Endodermal cell (in vitro differentiated cells): ENCODE data around the gene ZNF556. TPM values are rescaled to one million over a fixed set of nuclear protein-coding genes. Genes with fewer than 3 reads are reported as not detected.

Source experiments
- DNase-seq: peaks from one replicate; pipeline ENCODE4 v3.0.0-alpha.2; 2017
- H3K27ac ChIP-seq: 2 replicates; pipeline ENCODE4 v1.5.1; 2013; ENCODE audit warnings: mild to moderate bottlenecking, low read depth, low read length, moderate library complexity
- H3K27me3 ChIP-seq: 2 replicates; pipeline ENCODE4 v1.6.1; 2013; ENCODE audit warnings: mild to moderate bottlenecking, low read length, moderate library complexity; ENCODE audit not compliant: insufficient read depth, control insufficient read depth, poor library complexity, severe bottlenecking
- H3K36me3 ChIP-seq: 2 replicates; pipeline ENCODE4 v1.7.0; 2013; ENCODE audit warnings: mild to moderate bottlenecking, low read length, moderate library complexity; ENCODE audit not compliant: control insufficient read depth, insufficient read depth
- H3K4me1 ChIP-seq: one replicate; pipeline ENCODE4 v1.7.0; 2013; ENCODE audit warnings: low read length; ENCODE audit not compliant: control insufficient read depth, insufficient read depth
- H3K4me3 ChIP-seq: 2 replicates; pipeline ENCODE4 v1.5.1; 2013; ENCODE audit warnings: mild to moderate bottlenecking, low read length, moderate library complexity
- H3K9ac ChIP-seq: 2 replicates; pipeline ENCODE4 v1.6.1; 2013; ENCODE audit warnings: mild to moderate bottlenecking, low read length, moderate library complexity; ENCODE audit not compliant: poor library complexity, severe bottlenecking; ENCODE audit errors: extremely low read depth
- H3K9me3 ChIP-seq: 2 replicates; pipeline ENCODE4 v1.6.1; 2013; ENCODE audit warnings: mild to moderate bottlenecking, low read length, moderate library complexity; ENCODE audit not compliant: control insufficient read depth
- H3K27ac Mint-ChIP-seq: 2 replicates; pipeline ENCODE4 v1.8.0; 2020; ENCODE audit warnings: mixed read lengths
- H3K27me3 Mint-ChIP-seq: 2 replicates; pipeline ENCODE4 v1.8.0; 2021; ENCODE audit warnings: mild to moderate bottlenecking, mixed read lengths; ENCODE audit not compliant: insufficient read depth
- H3K36me3 Mint-ChIP-seq: 2 replicates; pipeline ENCODE4 v1.8.0; 2020; ENCODE audit warnings: low read depth, mixed read lengths
- H3K4me1 Mint-ChIP-seq: 2 replicates; pipeline ENCODE4 v1.8.0; 2020; ENCODE audit warnings: mixed read lengths
- H3K4me3 Mint-ChIP-seq: 2 replicates; pipeline ENCODE4 v1.8.0; 2020; ENCODE audit warnings: mild to moderate bottlenecking, moderate library complexity, mixed read lengths
- H3K9me3 Mint-ChIP-seq: 2 replicates; pipeline ENCODE4 v1.8.0; 2020; ENCODE audit warnings: mild to moderate bottlenecking, mixed read lengths
- CTCF ChIP-seq: fragments of 200-600 bp; sonication (generic); conservative IDR thresholded peaks from 2 replicates; pipeline ENCODE4 v1.5.0; 2021; ENCODE audit warnings: antibody characterized with exemption, mild to moderate bottlenecking
- WGBS, 2 experiments: methylation state at CpG; one replicate each; pipeline versions ENCODE4 v1.1.5 to v1.1.7; 2013; ENCODE audit warnings: missing lambda C conversion rate in 2 of 2, mixed read lengths in 1 of 2; ENCODE audit not compliant: insufficient coverage in 1 of 2, insufficient read length in 1 of 2; 5-methylcytosine and 5-hydroxymethylcytosine counted together
- total RNA-seq, 2 donors: library from RNA; stranded (reverse); fragmentation: NEBNext Ultra II Directional in 1 of 2; extraction: Animal tissue kit (Norgen Biotek cat#: 25700) in 1 of 2; gene quantifications; 2 replicates in 1 of 2; 3 replicates in 1 of 2; pipeline ENCODE4 v1.2.1, GENCODE V29; 2021

ZNF556 gene
- total RNA-seq, 2 donors from 2014 or later: not detected

DNA sequence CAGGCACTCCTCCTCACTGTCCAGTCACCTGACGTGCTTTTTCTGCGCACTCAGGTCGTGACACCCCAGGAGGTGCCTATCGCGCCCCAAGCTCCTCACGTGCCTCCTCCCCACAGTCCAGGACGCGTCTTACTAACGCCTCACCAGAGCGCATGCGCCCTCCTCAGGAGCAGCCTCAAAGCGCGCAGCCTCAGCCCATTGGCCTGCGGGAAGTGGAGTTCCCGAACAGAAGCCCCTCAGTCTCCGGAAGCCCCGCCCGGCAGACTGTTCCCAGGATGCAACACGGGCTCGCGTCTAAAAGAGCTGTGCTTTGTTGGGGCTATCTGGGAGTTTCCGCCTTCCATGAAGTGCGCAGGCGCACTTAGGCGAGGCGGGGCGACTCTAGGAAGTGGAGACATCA, 8.3 kb upstream of the ZNF556 start:
- no peaks in the 10 kb centered on the region for H3K4me1 ChIP-seq
- no peaks in the 10 kb centered on the region for H3K4me1 Mint-ChIP-seq
- no peak overlapping the region for H3K9ac ChIP-seq
- 92 to 96% methylated on average over 17 to 27 of the region's 27 CpGs for WGBS, 2 experiments
- H3K27ac ChIP-seq: no peak overlapping the region
- H3K9me3 ChIP-seq: peaks cover 54% of the 10 kb centered on the region
- H3K27me3 ChIP-seq: no peaks in the 10 kb centered on the region
- H3K27me3 Mint-ChIP-seq: peaks cover 5% of the 10 kb centered on the region
- no peak overlapping the region for H3K4me3 ChIP-seq
- H3K27ac Mint-ChIP-seq: no peak overlapping the region
- H3K4me3 Mint-ChIP-seq: no peak overlapping the region
- peaks cover 88% of the 10 kb centered on the region for H3K9me3 Mint-ChIP-seq
- H3K36me3 ChIP-seq: peaks cover 20% of the 10 kb centered on the region
- no peak for DNase-seq
- no peak for TF ChIP-seq CTCF
- H3K36me3 Mint-ChIP-seq: peaks cover 31% of the 10 kb centered on the region

DNA sequence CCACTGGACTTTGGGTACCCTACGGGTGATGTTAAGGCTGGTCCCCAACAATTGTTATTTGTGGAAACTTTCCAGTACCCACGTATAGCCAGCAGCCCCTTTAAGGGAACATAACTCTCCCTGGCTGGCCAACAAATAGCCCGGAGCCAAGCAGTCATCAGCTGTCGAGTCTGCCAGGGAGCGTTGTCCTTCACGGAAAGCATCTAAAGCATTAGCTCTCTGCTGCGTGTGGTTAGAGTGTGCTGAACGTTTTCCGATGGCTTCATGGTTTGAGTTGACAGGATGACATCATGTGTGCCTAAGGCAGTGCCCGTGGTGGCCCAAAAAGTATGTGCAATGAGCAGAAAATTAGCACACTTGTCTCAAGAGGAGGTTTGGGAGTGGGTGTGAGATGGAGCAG, 3.3 kb upstream of the ZNF556 start:
- H3K27ac ChIP-seq: no peak overlapping the region
- H3K4me3 Mint-ChIP-seq: no peak overlapping the region
- peaks cover 6% of the 10 kb centered on the region for H3K9me3 ChIP-seq
- peaks cover 77% of the 10 kb centered on the region for H3K9me3 Mint-ChIP-seq
- no peak overlapping the region for H3K9ac ChIP-seq
- no peak overlapping the region for H3K4me3 ChIP-seq
- H3K27me3 ChIP-seq: no peaks in the 10 kb centered on the region
- H3K36me3 Mint-ChIP-seq: no peaks in the 10 kb centered on the region
- 86 to 94% methylated on average over 8 to 10 of the region's 10 CpGs for WGBS, 2 experiments
- H3K36me3 ChIP-seq: no peaks in the 10 kb centered on the region
- TF ChIP-seq CTCF: no peak
- H3K27me3 Mint-ChIP-seq: peaks cover 5% of the 10 kb centered on the region
- DNase-seq: no peak
- H3K27ac Mint-ChIP-seq: no peak overlapping the region
- H3K4me1 ChIP-seq: no peaks in the 10 kb centered on the region
- no peaks in the 10 kb centered on the region for H3K4me1 Mint-ChIP-seq

GRCh38 chr19:2865334-2866100, 1.6 kb upstream of the ZNF556 start:
- Histone ChIP-seq H3K9ac (no peak overlapping the region), H3K27ac (no peak overlapping the region), H3K9me3 (no peaks in the 10 kb centered on the region), H3K36me3 (no peaks in the 10 kb centered on the region), H3K27me3 (no peaks in the 10 kb centered on the region), H3K4me3 (no peak overlapping the region), H3K4me1 (no peaks in the 10 kb centered on the region)
- Mint-ChIP-seq H3K27ac (no peak overlapping the region), H3K4me1 (no peaks in the 10 kb centered on the region), H3K27me3 (no peaks in the 10 kb centered on the region), H3K36me3 (peaks cover 2% of the 10 kb centered on the region), H3K9me3 (peaks cover 79% of the 10 kb centered on the region), H3K4me3 (no peak overlapping the region)
- TF ChIP-seq CTCF: no peak
- 82 to 84% methylated on average over 12 of the region's 12 CpGs for WGBS, 2 experiments
- DNase-seq: no peak
